OCI-LY7 (cell line): ENCODE data around the gene SMCR8.

Source experiments
- EZH2phosphoT487 ChIP-seq: fragments of 200-600 bp; sonication (generic); IDR thresholded peaks from 2 replicates; pipeline ENCODE4 v1.6.1; 2018; ENCODE audit warnings: low read depth, borderline replicate concordance, mild to moderate bottlenecking, mixed run types, antibody characterized with exemption, low read length, moderate library complexity, mixed read lengths
- TF ChIP-seq, protein P1 (sequence below): fragments of 200-600 bp; sonication (generic); conservative IDR thresholded peaks from 2 replicates; pipeline ENCODE4 v1.5.1; 2014; ENCODE audit warnings: mild to moderate bottlenecking, antibody characterized with exemption, low read length, moderate library complexity, mixed read lengths

DNA sequence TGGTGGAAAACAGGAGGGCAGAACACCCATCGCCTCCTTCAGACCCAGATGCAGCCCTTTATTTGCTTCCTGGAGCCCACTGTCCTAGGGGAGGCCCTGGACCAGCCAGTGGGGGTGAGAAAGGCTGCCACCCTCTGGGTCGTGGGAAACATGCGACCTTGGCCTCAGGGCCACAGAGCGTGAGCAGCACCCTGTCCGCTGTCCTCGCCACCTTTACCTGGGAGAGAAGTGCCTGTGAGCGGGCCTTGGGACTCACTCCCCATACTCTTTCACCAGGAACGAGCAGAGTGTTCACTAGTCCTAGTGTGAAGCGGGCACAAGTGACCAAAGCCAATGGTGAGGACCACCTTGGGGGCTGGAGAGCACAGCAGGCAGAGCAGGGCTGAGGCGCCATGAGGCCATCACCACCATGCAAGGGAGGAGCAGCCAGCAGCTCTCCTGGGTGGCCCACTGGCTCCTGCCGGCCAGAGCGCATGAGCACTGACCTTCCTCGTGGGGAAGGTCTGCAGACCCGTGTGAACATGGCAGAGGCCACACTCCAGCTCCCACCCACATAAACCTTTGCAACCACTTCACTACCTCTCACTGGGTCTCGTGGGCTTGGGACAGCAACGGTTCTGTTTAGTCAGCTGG, 8.5 kb downstream of the SMCR8 start:
- TF ChIP-seq, protein P1, sequence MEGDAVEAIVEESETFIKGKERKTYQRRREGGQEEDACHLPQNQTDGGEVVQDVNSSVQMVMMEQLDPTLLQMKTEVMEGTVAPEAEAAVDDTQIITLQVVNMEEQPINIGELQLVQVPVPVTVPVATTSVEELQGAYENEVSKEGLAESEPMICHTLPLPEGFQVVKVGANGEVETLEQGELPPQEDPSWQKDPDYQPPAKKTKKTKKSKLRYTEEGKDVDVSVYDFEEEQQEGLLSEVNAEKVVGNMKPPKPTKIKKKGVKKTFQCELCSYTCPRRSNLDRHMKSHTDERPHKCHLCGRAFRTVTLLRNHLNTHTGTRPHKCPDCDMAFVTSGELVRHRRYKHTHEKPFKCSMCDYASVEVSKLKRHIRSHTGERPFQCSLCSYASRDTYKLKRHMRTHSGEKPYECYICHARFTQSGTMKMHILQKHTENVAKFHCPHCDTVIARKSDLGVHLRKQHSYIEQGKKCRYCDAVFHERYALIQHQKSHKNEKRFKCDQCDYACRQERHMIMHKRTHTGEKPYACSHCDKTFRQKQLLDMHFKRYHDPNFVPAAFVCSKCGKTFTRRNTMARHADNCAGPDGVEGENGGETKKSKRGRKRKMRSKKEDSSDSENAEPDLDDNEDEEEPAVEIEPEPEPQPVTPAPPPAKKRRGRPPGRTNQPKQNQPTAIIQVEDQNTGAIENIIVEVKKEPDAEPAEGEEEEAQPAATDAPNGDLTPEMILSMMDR: no peak
- no peak for TF ChIP-seq EZH2phosphoT487
